Mesenchymal stem cell (in vitro differentiated cells and primary cell): ENCODE measurements around the gene PAPPA2.

ENCODE experiments used
- DNase-seq: peaks from one replicate; pipeline ENCODE4 v3.0.0-alpha.2; 2013
- H2AFZ ChIP-seq: one replicate; pipeline ENCODE4 v1.6.1; 2013; ENCODE audit warnings: low read depth, mild to moderate bottlenecking, control low read depth, inconsistent platforms, low read length, moderate library complexity
- H2AK5ac ChIP-seq: 2 replicates; pipeline ENCODE4 v1.6.1; 2013; ENCODE audit warnings: low read length, moderate library complexity, mild to moderate bottlenecking, inconsistent platforms; ENCODE audit not compliant: severe bottlenecking
- H2BK120ac ChIP-seq: one replicate; pipeline ENCODE4 v1.6.1; 2013; ENCODE audit warnings: low read depth, mild to moderate bottlenecking, inconsistent platforms, low read length, moderate library complexity
- H2BK12ac ChIP-seq, 2 experiments: one replicate each; pipeline ENCODE4 v1.6.1; 2013; ENCODE audit warnings: inconsistent platforms in 2 of 2, low read length in 2 of 2, mild to moderate bottlenecking in 2 of 2, moderate library complexity in 2 of 2, control low read depth in 1 of 2
- H2BK15ac ChIP-seq: one replicate; pipeline ENCODE4 v1.6.1; 2013; ENCODE audit warnings: mild to moderate bottlenecking, low read depth, inconsistent platforms; ENCODE audit not compliant: poor library complexity, severe bottlenecking
- H2BK5ac ChIP-seq: 2 replicates; pipeline ENCODE4 v1.6.1; 2013; ENCODE audit warnings: low read depth, mild to moderate bottlenecking, low read length, control low read depth, inconsistent platforms; ENCODE audit not compliant: poor library complexity, severe bottlenecking
- H3K14ac ChIP-seq, 2 experiments: one replicate each; pipeline ENCODE4 v1.6.1; 2013; ENCODE audit warnings: inconsistent platforms in 2 of 2, low read length in 2 of 2, control low read depth in 1 of 2, mild to moderate bottlenecking in 1 of 2, moderate library complexity in 1 of 2
- H3K18ac ChIP-seq, 2 experiments: one replicate each; pipeline ENCODE4 v1.6.1; 2013; ENCODE audit warnings: inconsistent platforms in 2 of 2, low read length in 2 of 2, control low read depth in 1 of 2, low read depth in 1 of 2, mild to moderate bottlenecking in 1 of 2
- H3K23ac ChIP-seq, 2 experiments: one replicate each; pipeline ENCODE4 v1.6.1; 2013; ENCODE audit warnings: inconsistent platforms in 2 of 2, low read length in 2 of 2, mild to moderate bottlenecking in 2 of 2, moderate library complexity in 2 of 2, control low read depth in 1 of 2
- H3K27ac ChIP-seq: 2 replicates; pipeline ENCODE4 v1.5.1; 2013; ENCODE audit warnings: mild to moderate bottlenecking, moderate library complexity, low read length, control low read depth, inconsistent platforms; ENCODE audit not compliant: poor library complexity, severe bottlenecking
- H3K27me3 ChIP-seq, 2 experiments: 2 replicates each; pipeline versions ENCODE4 v1.6.1 to v1.7.0; 2013; ENCODE audit warnings: low read length in 2 of 2, mild to moderate bottlenecking in 2 of 2, moderate library complexity in 2 of 2, control low read depth in 1 of 2, inconsistent platforms in 1 of 2; ENCODE audit not compliant: control insufficient read depth in 1 of 2, insufficient read depth in 1 of 2
- H3K36me3 ChIP-seq, 2 experiments: 2 replicates each; pipeline versions ENCODE4 v1.6.1 to v1.7.0; 2013; ENCODE audit warnings: low read length in 2 of 2, control low read depth in 1 of 2, inconsistent platforms in 1 of 2, low read depth in 1 of 2, mild to moderate bottlenecking in 1 of 2; ENCODE audit not compliant: insufficient read depth in 2 of 2, control insufficient read depth in 1 of 2
- H3K4ac ChIP-seq, 2 experiments: one replicate each; pipeline ENCODE4 v1.6.1; 2013; ENCODE audit warnings: inconsistent platforms in 2 of 2, low read length in 2 of 2, mild to moderate bottlenecking in 2 of 2, moderate library complexity in 2 of 2, control low read depth in 1 of 2, low read depth in 1 of 2
- H3K4me1 ChIP-seq: 2 replicates; pipeline ENCODE4 v1.6.1; 2013; ENCODE audit warnings: low read depth, low read length, control low read depth; ENCODE audit not compliant: control insufficient read depth, insufficient read depth
- H3K4me2 ChIP-seq: 2 replicates; pipeline ENCODE4 v1.6.1; 2013; ENCODE audit warnings: low read length, mild to moderate bottlenecking, inconsistent platforms; ENCODE audit not compliant: poor library complexity, severe bottlenecking
- H3K4me3 ChIP-seq, 2 experiments: 2 replicates each; pipeline versions ENCODE4 v1.5.1 to v1.7.0; 2013; ENCODE audit warnings: low read length in 2 of 2, mild to moderate bottlenecking in 2 of 2, control low read depth in 1 of 2, low read depth in 1 of 2; ENCODE audit not compliant: insufficient read depth in 1 of 2
- H3K79me1 ChIP-seq: replicated peaks from 2 replicates; pipeline ENCODE4 v1.6.1; 2013; ENCODE audit warnings: mild to moderate bottlenecking, control low read depth, low read length, inconsistent platforms; ENCODE audit not compliant: poor library complexity, severe bottlenecking
- H3K9ac ChIP-seq: 2 replicates; pipeline ENCODE4 v1.7.0; 2013; ENCODE audit warnings: mild to moderate bottlenecking, low read length, moderate library complexity
- H3K9me3 ChIP-seq: 2 replicates; pipeline ENCODE4 v1.7.0; 2013; ENCODE audit warnings: mild to moderate bottlenecking, low read length; ENCODE audit not compliant: control insufficient read depth
- H4K8ac ChIP-seq: one replicate; pipeline ENCODE4 v1.6.1; 2013; ENCODE audit warnings: inconsistent platforms, mild to moderate bottlenecking, low read length, moderate library complexity
- H4K91ac ChIP-seq: one replicate; pipeline ENCODE4 v1.6.1; 2013; ENCODE audit warnings: mild to moderate bottlenecking, low read length, inconsistent platforms
- WGBS: methylation state at CpG from one replicate; pipeline ENCODE4 v1.1.7; 2013; ENCODE audit warnings: mixed read lengths; 5-methylcytosine and 5-hydroxymethylcytosine counted together

PAPPA2 gene

DNA sequence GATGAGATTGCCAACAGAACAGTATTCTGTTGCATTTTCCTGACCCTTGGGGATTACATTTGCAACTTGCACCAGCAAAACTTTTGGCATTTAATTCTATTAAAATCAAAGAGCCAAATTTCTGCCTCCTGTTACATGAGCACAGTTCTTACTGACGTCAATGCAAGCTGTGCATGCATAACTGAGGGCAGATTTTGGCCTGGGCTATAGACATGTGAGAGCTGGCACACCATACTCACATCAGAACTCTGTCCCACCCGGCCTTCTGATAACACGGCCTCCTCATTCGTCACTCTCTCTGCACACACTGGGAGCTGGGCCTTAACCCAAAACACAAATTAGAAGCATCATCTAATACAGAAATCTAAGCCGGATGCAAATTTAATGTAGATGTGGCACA, 31.5 kb downstream of the PAPPA2 start:
- no peaks in the 10 kb centered on the region for H3K27me3 ChIP-seq
- no peak overlapping the region for H3K4me2 ChIP-seq
- H3K36me3 ChIP-seq: no peaks in the 10 kb centered on the region
- H3K4me3 ChIP-seq: no peak overlapping the region
- no peak overlapping the region for H2AFZ ChIP-seq
- H3K23ac ChIP-seq: no peak overlapping the region
- no peak overlapping the region for H4K91ac ChIP-seq
- no peak overlapping the region for H2AK5ac ChIP-seq
- H3K9ac ChIP-seq: no peak overlapping the region
- no peaks in the 10 kb centered on the region for H3K4me1 ChIP-seq
- no peak overlapping the region for H3K4ac ChIP-seq
- H3K79me1 ChIP-seq: no peaks in the 10 kb centered on the region
- H3K18ac ChIP-seq: no peak overlapping the region
- no peak overlapping the region for H2BK12ac ChIP-seq
- 75% methylated on average over 5 of the region's 5 CpGs for WGBS
- no peak overlapping the region for H3K27ac ChIP-seq
- H3K14ac ChIP-seq: no peak overlapping the region
- no peak overlapping the region for H2BK15ac ChIP-seq
- no peaks in the 10 kb centered on the region for H3K9me3 ChIP-seq
- DNase-seq: no peak
- H4K8ac ChIP-seq: no peak overlapping the region
- no peak overlapping the region for H2BK5ac ChIP-seq
- H2BK120ac ChIP-seq: no peak overlapping the region

GRCh38 chr1:176499671-176500070, 36.7 kb downstream of the PAPPA2 start:
- no peak overlapping the region for H3K4me3 ChIP-seq
- no peak overlapping the region for H2AFZ ChIP-seq
- H3K4me2 ChIP-seq: no peak overlapping the region
- no peak overlapping the region for H4K91ac ChIP-seq
- no peak overlapping the region for H2BK15ac ChIP-seq
- H3K23ac ChIP-seq: no peak overlapping the region
- H2BK12ac ChIP-seq: no peak overlapping the region
- H3K36me3 ChIP-seq: no peaks in the 10 kb centered on the region
- no peak overlapping the region for H3K18ac ChIP-seq
- no peaks in the 10 kb centered on the region for H3K9me3 ChIP-seq
- H3K27ac ChIP-seq: no peak overlapping the region
- no peaks in the 10 kb centered on the region for H3K4me1 ChIP-seq
- no peaks in the 10 kb centered on the region for H3K79me1 ChIP-seq
- H3K14ac ChIP-seq: no peak overlapping the region
- H4K8ac ChIP-seq: no peak overlapping the region
- H3K4ac ChIP-seq: no peak overlapping the region
- no peak overlapping the region for H3K9ac ChIP-seq
- no peaks in the 10 kb centered on the region for H3K27me3 ChIP-seq
- H2BK120ac ChIP-seq: no peak overlapping the region
- 36% methylated on average over 1 of the region's 1 CpG for WGBS
- no peak overlapping the region for H2AK5ac ChIP-seq
- DNase-seq: no peak
- H2BK5ac ChIP-seq: no peak overlapping the region

DNA sequence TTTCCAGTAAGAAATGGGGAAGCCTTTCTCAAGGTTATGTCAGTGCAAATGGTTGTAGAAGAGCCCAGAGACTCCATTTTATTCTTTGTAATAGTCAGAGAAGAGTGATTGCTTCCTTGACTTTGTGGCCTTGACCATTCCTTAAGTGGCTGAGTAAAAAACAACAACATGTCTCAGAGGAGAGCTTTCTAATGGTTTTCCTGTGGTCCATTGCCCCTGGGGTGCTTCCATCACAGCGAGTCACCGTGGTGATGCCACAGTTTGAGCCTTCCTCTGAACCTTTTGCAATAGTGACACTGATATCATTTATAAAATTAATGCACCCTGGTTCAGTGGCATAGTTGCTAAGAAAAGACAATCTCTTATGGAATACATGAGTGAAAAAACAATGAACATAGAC, 38.6 kb downstream of the PAPPA2 start:
- Histone ChIP-seq H3K4me2 (no peak overlapping the region), H4K8ac (no peak overlapping the region), H3K4ac (no peak overlapping the region), H3K36me3 (no peaks in the 10 kb centered on the region), H4K91ac (no peak overlapping the region), H3K9me3 (no peaks in the 10 kb centered on the region), H3K18ac (no peak overlapping the region), H3K79me1 (no peaks in the 10 kb centered on the region), H2BK12ac (no peak overlapping the region), H2BK15ac (no peak overlapping the region), H3K4me3 (no peak overlapping the region), H2AFZ (no peak overlapping the region), H3K14ac (no peak overlapping the region), H3K4me1 (no peaks in the 10 kb centered on the region), H2BK5ac (no peak overlapping the region), H2AK5ac (no peak overlapping the region), H2BK120ac (no peak overlapping the region), H3K23ac (no peak overlapping the region), H3K9ac (no peak overlapping the region), H3K27me3 (no peaks in the 10 kb centered on the region), H3K27ac (no peak overlapping the region)
- peak; percentile 3 for DNase-seq
- 63% methylated on average over 2 of the region's 2 CpGs for WGBS

DNA sequence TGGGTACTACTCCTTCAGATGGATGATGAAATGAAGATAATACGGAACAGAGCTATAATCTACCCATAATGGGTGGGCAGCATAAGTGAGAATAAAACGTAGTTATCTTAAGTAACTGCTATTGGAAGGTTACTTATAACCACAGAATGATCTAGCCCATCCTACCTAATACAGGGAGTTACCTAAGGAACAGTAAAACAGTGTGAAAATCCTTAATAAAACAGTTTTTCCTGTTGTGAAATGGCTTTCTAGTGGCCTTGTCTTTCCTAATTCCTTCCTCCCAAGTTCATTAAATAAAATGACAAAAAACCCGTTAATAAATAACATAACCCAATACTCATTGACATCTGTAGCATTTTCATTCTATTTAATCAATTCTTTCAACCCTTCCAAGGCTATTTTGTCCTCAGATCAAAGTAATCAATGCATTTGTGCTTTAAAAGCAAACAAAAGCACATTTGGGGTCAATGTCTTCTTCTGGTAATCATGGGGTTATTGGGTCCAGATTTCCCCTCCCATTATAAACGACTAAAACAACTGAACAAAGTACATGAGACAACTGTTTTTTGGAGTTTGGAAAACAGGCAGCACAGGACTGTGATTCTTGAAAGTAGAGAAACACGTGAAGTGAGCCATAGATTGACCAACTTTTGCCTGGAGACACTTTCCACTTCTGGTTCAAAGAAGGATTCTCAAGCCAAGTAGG, 42.0 kb downstream of the PAPPA2 start:
- Histone ChIP-seq H3K9me3 (no peaks in the 10 kb centered on the region), H2BK5ac (no peak overlapping the region), H3K4ac (no peak overlapping the region), H2AFZ (no peak overlapping the region), H3K27ac (no peak overlapping the region), H3K23ac (no peak overlapping the region), H3K4me3 (no peak overlapping the region), H3K36me3 (no peaks in the 10 kb centered on the region), H3K18ac (no peak overlapping the region), H2BK15ac (no peak overlapping the region), H2AK5ac (no peak overlapping the region), H3K4me2 (no peak overlapping the region), H4K8ac (no peak overlapping the region), H3K27me3 (no peaks in the 10 kb centered on the region), H4K91ac (no peak overlapping the region), H3K79me1 (no peaks in the 10 kb centered on the region), H3K4me1 (no peaks in the 10 kb centered on the region), H2BK120ac (no peak overlapping the region), H2BK12ac (no peak overlapping the region), H3K9ac (no peak overlapping the region), H3K14ac (no peak overlapping the region)
- 42% methylated on average over 3 of the region's 5 CpGs for WGBS
- no peak for DNase-seq
